Measurements from ENCODE around the gene DIAPH3.

DNA sequence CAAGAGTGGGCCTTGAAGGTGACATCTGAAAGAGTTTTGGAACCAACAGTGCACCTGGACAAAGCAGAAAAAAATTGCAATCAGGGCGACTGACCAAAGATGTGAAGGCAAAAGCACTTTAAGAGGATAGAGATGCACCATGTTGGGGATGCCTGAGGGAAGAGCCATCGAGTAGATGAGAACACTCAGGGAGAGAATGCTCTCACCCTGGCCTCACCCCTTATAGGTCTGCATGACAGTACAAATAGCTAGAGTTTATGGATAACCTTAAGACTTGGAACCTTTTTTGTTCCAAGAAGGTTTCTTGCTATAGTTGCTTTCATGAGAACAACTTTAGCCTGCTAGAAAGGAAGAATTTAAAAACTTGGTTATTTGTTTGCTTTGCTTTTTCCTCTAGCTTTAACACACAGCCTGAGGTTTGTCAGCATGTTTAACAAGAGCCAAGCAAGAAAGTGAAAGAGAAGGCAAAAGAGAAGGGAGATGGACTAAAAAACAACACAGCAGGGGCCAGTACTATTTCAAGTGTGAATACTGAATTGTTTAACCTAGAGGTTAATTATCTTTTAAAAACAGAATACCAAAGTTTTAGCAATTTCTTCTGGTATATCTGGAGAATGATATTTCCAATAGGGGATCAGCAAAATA, 418.9 kb downstream of the DIAPH3 start:
- TF ChIP-seq EP300 (IDR thresholded peaks at IDR 0.05) (no peak), POLR2A (IDR thresholded peaks at IDR 0.05) (no peak)
- TF ChIP-seq, protein P1, sequence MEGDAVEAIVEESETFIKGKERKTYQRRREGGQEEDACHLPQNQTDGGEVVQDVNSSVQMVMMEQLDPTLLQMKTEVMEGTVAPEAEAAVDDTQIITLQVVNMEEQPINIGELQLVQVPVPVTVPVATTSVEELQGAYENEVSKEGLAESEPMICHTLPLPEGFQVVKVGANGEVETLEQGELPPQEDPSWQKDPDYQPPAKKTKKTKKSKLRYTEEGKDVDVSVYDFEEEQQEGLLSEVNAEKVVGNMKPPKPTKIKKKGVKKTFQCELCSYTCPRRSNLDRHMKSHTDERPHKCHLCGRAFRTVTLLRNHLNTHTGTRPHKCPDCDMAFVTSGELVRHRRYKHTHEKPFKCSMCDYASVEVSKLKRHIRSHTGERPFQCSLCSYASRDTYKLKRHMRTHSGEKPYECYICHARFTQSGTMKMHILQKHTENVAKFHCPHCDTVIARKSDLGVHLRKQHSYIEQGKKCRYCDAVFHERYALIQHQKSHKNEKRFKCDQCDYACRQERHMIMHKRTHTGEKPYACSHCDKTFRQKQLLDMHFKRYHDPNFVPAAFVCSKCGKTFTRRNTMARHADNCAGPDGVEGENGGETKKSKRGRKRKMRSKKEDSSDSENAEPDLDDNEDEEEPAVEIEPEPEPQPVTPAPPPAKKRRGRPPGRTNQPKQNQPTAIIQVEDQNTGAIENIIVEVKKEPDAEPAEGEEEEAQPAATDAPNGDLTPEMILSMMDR (IDR thresholded peaks at IDR 0.05): no peak

Measured in sigmoid colon (tissue), 4 donors.